ENCODE results near the gene RAET1E.
A peak's percentile ranks its signal among the peaks of the same experiment; 100 is the strongest.
"Not testable (repeated sequence)": the region's sequence is repeated elsewhere in the genome, so short reads cannot be mapped to it uniquely, and the experiment has no call there.

The RAET1E gene

DNA sequence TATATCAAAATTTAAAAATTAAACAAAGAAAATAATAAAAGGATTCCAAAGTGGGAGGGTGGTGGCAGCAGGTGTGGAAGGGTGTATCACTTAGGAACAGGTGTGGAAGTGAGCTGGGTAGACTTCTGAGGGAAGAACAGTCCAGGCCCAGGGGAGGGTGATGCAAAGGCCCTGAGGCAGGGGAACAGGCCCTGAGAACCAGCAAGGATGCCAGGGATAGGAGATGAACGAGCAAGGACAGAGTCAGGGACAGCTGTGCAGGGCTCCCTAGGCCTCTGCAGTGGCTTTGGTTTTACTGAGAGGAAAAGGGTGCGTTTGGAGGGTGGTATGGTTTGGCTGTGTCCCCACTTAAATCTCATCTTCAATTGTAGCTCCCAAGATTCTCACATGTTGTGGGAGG is 9.4 kb upstream of the RAET1E start:
- DNase-seq = no peak

DNA sequence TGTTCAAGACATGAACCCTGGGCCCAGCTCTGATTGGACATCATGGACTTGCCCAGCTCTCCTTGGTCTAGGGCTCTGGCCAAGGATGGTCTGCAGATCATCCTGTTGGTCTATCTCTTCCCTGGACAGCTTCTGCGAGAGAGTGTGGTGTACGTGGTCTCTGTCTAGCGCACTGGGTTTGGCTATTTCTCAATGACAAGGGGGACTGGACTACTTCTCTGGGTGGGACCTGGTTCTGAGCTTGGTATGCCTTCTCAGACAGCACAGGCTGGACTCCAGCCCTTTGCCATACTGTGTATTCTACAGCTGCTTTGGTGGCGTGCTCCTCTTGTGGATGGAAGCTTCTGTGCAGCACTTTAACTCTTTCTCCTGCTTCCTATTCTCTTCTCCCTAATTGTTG is 8.5 kb upstream of the RAET1E start:
- DNase-seq = no peak

DNA sequence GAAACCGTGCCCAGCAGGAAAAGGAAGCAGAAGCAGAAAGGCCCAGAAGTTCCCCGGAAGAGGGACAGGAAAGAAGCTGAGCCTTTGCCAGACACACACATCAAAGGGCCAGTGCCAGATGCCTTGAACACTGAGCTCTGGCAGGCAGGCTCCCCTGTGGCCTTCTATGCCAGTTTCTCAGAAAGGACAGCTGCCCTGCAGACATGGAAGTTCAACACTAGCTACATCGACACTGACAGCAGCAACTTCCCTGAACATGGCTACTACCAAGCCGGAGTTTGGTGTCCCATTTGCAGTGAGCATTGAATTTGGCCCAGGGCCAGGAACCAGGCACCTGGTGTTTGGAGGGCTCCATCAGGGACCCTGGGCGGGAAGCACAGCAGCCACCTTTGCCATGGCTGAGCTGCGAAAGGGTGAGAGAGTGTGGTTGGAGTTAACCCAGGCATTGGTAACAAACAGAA is 8.0 kb upstream of the RAET1E start:
- no peak for DNase-seq

DNA sequence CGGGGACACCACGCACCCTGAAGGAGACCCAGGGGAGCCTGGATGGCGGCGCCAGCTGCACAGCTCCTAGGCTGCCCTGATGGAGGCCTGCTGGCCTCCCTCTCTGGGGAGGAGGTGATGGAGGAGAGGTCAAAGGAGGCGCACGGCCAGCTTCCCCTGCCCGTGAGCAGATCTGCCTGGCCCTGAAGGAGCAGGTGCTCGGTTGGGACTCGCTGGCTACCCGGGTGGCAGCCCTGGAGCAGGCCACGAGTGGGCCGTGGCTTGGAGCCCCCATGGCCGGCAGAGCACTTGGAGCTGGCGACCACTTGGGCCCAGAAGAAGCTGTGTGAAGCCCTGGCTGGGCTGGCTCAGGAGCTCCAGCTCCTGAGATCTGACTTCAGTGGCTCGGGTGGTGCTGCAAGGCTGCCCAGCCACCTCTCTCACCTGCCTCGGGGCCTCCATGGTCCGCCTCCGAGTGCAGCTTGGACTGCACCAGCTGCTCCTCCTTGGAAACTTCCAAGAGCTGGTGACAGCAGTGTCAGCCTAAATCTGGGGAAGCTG is 7.5 kb upstream of the RAET1E start:
- no peak for DNase-seq

DNA sequence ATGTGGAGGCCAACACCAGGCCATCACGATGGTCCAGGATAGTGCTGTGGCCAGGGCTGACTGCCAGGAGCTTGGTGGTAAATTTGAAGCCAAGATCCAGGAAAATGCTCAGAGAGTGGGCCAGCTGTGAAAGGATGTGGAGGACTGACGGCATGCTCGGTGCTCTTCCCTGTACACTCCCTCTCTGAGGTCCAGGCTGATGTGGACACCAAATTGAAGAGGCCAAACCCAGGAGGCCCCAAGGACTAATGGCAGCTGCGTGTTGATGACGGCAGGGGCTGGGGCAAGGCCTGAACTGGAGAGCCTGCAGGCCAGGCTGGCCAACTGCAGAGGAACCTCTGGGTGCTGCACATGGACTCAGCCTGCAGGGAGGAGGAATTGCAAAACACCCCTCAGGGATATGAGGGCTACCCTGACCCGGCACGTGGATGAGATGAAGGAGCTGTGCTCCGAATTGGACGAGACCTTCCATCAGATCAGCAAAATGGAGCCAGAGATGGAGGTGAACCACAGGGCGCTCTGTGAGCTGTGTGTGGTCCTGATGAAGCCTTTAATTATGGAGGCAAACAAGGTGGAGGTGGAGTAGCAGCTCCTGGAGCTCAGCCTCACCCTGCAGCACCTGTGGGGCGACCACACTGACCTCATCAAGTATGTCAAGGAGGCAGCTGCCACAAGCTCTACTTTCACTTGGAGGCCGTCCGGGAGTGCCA is 6.9 kb upstream of the RAET1E start:
- DNase-seq = no peak

DNA sequence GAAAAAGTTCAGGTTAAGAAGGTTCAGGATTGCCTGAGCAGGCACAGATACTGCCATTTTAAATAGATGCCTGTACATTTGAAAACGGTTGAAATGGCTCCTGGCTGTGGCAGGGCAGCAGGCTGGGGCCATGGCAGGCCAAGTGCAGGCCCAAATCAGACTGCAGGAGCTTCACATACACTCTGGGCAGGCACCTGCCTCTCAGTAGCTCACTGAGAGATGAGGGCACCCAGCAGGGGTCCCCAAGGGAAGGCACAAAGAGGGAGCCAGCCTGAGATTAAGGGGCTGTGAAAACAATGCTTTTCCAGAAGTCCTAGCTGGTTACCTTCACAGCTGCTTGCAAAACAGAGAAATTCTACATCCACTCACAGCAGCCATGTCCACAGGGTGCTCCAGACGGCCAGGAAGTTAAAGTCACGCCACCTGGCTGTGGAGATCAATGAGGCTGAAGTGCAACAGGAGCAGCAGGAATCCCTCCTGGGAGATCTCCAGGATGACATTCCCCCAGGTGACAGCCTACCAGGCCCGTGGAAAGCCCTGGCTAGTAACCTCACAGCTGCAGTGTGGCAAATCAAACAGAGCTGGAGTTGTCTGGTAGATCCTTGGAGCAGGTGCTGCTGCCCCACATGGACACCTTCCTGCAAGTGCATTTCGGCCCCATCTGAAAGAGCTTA is 6.2 kb upstream of the RAET1E start:
- DNase-seq = no peak

DNA sequence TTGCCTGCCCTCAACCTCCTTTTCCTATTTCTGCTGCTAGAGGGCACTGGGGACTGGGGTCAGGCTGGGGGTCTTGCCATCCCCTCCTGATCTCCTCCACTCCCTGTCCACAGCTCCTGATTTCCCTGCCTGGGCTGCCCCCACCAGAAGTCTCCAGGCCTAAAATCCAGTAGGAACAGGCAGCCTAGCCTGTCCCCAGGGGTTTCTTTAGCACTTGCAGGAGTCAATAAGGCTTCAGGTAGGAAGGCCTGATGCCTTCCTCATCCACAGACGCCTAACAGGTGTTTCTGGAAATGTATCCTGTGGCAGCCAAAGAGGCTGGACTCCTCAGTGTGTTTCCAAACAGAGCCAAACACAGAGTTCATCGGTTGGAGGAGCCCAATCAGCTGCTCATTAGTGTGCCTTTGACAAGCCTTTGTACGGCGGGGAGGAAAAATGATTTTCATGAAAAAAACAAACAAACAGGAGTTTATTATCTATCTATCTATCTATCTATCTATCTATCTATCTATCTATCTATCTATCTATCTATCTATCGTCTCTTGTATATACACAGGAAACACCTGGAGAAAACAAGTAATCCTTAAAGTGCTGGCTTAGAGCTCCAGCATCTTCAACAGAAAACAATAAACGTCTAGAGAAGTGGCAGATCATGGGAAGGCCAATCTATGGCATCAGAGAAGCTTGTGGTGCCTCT is 3.7 kb upstream of the RAET1E start:
- DNase-seq = no peak

DNA sequence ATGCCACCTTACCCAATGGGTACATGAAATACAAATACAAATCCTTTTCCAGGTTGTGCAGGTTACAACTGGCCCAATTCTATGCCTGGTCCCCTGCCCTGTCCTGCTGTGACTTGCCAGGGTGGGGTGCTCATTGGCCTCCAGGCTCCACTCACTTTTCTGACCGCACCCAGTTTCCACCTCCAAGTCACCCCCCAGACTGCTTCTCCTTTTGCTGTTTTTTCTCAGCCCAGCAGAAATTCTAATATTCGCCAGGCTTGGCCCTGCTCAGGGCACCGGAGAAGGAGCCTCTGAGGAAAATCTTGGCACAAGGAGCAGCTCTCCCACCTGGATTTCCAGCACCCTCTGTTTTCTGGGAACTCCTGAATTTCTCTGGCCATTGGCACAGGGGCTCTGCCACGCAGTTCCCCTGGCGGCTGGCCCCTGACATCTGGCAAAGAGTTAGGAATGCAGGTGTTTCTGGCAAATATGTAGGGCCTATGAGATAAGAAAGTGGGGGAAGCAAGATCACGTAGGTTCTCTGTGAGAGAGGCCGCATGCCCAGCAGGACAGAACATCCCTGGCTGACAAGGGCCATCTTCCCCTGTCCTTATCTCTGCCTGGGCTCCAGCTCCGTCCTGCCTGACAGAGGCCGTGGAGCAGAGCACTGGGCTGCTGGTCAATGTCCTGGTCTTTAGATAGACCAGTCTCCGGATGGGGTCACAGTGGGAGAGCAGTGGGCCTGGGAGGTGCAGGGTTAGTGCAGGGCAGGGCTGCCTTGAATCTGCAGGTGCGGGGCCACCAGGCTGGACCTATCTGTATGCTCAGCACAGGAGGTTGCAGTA is 2.9 kb upstream of the RAET1E start:
- DNase-seq = no peak

DNA sequence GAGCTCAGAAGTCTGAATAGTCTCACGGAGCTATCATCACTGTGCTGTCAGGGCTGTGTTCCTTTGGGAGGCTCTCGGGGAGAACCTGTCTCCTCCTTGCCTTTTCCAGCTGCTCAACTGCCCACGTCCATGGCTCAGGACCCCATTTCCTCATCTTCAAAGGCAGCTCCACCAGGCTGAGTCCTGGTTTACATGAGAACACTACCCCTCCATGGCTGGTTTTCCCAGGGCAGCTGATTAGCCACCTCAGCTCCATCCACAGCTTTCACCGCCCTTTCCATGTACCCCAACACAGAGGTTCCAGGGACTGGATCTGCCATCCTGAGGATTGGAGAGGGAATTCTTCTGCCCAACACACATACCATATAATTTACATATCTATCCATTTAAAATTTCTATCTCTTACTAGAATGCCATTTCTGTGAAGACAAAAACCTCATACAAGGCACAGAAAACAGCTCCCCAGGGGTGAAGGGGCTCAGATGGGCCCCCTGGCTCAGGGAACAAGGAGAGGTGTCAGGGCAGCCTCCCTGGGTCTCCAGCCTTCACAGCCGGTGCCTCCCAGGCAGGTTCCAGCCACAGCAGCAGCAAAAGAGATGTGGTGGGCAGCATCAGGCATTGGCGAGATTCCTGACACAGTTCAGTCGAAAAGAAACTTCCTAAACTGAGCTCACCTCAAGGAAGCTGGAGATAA is 2.2 kb upstream of the RAET1E start:
- no peak for DNase-seq

DNA sequence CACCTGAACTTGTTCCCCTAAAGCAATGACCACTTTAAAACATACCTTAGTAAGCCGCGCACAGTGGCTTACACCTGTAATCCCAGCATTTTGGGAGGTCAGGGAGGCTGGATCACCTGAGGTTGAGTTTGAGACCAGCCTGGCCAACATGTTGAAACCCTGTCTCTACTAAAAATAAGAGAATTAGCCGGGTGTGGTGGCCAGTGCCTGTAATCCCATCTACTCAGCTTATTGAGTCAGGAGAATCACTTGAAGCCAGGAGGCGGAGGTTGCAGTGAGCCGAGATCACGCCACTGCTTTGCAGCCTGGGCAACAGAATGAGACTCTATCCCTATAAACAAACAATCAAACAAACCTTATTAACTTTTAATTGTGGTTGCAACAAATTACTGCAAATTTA is 1.6 kb upstream of the RAET1E start:
- no peak for DNase-seq

DNA sequence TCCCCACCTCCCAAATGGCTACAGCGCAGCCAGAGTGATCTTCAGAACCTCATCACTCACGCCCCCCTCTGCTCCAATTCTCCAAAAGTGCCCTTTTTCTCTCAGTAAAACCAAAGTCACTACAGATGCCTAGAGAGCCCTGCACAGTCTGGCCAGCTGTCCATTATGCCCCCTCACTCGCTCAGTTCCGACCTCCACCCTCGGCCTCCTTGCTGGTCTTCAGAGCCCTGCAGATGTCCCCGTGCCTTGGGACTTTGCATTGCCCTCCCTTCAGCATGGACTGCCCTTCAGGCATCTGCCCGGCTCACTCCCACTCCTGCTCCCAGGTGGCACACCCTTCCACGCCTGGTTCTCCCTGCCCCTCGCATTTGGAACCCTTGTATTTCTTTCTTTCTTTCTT is 1.1 kb upstream of the RAET1E start:
- no peak for DNase-seq

DNA sequence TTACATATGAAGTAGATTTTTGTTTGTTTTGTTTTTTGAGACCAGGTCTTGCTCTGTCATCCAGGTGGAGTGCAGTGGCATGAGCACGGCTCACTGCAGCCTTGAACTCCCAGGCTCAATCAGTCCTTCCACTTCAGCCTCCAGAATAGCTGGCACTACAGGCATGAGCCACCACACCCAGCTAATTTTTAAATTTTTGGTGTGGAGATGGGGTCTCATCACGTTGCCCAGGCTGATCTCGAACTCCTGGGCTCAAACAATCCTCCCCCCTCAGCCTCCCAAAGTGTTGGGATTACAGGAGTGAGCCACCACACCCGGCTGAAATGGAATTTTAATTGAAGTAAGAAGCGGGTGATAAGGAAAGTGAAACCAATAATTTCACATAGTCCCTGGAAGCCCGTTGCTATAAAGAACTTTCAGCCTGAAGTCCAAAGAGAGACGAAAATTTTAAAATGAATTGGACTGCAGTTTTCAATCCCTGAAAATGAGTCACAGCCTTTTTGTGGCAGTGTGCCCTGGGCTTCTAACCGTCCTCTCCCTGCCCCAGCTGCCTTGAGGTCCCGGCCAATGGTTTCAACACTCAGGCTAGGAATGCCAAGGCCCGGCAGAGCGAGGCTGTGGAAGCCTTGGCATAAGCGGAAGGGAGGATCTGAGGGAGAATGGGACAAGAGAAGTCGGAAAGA is 757 bp downstream of the RAET1E start:
- no peak for DNase-seq

DNA sequence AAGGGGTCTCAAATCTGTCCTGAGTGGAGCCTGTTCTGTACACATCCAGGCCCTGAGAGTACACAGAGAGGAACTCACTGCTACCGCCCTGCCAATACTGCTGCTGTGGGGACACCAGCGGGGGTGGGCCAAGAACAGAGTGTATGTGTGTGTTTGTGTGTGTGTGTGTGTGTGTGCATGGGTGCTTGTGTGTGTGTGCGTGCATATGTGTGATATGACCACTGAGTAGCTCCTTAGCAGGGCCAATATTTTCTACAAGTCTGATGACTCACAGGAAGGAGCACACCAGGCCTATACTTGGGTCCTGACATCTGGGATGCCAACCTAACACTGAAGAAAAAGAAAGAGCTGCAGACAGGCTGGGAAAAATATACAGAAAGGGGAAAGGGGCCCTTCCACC is 1.4 kb downstream of the RAET1E start:
- no peak for DNase-seq

DNA sequence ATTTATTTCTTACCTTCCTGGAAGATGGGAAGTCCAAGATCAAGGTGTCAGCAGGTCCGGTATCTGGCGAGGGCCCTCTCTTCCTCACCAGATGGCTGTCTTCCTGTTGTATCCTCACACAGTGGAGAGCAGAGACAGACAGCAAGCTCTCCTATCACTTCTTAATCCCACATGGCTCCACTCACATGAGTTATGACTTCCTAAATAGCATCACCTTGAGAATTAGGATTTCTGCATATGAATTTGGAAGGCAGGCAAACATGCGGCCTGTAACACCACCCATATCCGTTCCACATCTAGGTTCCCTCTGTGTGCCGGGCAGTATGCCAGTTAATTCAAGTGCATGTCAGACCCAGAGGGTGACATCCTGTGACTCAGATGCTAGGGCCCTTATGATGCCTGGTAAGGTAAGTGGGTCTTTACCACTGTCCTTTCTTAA is 2.1 kb downstream of the RAET1E start:
- DNase-seq = peak; percentile 20 to 32

DNA sequence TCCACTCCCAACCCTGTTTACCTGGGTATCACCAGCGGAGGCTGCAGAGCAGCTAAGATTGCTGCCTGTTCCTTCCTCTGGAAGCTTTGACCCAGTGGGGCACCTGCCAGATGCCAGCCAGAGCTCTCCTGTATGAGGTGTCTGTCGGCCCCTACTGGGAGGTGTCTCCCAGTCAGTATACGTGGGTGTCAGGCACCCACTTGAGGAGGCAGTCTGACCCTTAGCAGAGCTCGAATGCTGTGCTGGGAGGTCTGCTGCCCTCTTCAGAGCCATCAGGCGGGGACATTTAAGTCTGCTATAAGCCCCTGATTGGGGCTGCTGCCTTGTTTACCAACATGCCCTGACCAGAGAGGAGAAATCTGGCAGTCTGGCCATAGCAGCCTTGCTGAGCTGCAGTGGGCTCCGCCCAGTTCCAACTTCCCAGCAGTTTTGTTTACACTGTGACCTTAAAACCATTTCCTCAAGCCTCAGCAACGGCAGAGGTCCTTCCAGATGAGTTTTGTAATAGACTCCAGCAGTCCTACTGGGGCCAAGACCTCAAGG is 2.8 kb downstream of the RAET1E start:
- DNase-seq = no peak

DNA sequence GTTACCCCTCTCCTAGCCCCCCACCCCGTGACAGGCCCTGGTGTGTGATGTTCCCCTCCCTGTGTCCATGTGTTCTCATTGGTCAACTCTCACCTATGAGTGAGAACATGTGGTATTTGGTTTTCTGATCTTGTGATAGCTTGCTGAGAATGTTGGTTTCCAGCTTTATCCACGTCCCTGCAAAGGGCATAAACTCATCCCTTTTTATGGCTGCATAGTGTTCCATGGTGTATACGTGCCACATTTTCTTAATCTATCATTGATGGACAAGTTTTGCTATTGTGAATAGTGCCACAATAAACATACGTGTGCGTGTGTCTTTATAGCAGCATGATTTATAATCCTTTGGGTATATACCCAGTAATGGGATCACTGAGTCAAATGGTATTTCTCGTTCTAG is 6.0 kb downstream of the RAET1E start:
- DNase-seq = not testable (repeated sequence)

DNA sequence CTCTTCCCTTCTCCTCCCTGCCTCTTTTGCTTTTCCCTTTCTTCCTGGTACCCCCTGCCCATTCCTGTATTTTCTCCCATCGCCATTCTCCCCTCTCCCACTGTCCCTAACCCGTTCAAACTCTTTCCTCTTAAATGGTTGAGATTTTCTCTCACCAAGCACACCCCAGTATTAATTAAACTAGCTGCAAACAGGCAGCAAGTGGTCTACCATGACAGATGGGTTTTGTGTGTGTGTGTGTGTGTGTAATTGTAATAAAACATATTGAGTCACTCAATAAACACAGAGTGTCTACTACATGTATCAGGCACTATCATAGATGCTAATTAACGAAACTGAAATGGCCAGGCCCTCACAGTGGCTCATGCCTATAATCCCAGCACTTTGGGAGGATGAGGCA is 6.7 kb downstream of the RAET1E start:
- no peak for DNase-seq

DNA sequence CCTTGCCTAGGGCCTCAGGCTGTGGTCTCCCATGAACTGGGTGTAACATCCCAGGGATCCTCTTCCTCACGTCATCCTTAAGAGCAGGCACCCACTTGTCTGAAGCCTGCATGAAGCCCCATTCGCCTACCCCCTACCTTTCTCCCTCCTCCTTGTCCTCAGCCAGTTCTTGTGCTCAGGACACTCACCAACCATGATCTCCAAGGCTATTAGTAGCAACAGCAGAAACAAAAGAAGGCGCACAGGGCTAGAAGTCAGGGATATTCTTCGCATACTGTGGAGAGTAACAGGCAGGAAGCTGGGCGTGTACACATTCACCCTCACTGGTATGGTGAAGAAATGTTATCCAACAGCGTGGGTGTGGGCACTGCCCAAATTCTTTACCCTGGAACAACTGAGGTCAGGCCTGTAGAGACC is 7.3 kb downstream of the RAET1E start:
- DNase-seq = no peak

DNA sequence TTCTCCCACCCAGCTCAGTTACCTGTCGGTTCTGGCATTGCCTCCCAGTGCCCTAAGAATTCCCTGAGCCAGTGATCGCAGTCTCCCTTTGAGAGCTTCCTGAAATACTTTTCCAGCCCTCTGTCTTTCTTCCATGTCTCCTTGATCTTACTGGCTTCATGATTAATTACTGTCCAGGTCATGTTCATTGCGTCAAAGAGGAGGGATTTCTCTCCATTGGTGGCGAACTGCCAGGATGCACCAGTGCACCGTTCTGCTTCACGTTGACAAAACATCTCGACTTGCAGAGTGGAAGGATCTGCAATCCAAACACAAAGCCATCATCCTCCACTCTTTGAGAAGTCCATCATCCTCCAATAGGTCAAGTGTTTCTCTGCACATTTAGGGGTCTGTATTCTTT is 8.6 kb downstream of the RAET1E start:
- DNase-seq = no peak

DNA sequence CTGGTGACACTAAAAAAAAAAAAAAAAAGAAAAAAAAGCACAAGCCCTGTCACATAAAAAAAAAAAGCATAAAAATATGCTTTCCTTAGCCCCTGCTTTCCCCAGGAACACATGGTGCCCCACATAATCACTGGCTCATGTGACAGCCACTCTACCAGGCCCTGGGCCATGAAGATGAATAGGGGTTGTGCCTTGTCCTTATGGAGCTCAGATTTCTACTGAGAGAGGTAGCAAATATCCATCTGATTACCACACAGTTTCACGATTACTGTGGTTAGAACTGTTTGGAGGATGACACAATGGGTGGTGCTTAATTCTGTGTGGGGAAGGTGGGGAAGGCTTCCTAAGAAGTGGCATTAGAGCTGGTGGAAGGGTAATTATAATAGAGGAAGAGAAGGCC is 9.3 kb downstream of the RAET1E start:
- DNase-seq = no peak

DNA sequence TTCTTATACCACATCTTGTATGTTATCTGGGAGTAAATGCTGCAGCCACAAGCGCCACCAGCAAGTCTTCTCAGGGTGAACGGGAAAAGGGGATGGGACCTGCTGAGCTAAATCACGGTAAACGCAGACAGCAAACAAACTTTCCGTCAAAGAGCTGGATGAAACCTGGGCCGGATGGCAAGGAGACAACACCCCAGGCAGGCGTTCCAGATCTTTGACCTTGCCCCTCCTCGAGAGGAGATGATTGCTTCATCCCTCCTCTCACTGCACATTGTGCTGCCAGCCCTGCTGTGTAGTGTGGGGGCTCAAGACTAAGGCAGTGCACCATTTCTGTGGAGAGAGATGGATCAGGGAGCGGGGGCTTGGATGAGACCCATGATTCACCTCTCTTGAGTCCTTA is 9.8 kb downstream of the RAET1E start:
- DNase-seq = no peak

Data from activated CD4-positive, alpha-beta T cell treated with anti-CD3 and anti-CD28 coated beads for 4 hours (primary cell).